ENCODE measurements around the gene C9orf85.

GRCh38 chr9:71968541-71969090 is 57.2 kb downstream of the C9orf85 start:
- TF ChIP-seq POLR2A (IDR thresholded peaks at IDR 0.05) = no peak
- no peak for TF ChIP-seq CTCF (IDR thresholded peaks at IDR 0.05)

All from testis (tissue), 2 donors.